ENCODE measurements around the gene VRK2.

Gene VRK2

DNA sequence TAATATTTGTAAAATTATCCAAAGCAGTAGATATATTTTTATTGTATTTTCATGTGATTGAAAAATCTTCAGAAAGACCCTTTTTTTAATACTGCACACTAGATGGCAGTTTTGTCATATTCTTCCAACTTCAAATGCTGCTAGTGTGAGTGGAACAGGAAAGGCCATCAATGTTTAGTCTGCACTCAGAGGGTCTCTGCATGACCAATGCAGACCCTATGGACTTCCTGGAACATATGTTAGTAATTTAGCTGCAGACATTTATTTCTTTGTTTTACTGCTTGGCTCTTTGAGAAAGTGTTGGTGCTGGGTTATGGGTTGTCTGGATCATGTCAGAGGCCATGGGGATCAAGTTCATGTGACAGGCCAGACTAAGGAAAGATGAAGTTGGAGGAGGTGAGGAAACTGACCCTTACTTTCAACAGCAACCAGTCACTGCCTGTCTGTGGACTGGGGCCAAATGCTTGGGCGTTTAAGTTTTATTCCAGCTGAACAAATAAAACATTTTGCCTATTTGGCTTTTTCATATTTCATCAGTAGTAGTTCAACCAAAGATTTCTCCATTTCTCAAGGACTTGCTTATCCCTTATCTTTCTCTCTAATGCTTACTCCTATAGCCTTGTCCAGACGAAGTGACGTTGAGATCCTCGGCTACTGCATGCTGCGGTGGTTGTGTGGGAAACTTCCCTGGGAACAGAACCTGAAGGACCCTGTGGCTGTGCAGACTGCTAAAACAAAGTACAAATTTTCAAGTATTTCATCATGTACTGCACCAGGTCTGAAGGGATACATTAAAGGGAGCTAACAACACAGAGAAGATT, 84.8 kb downstream of the VRK2 start:
- no peaks in the 10 kb centered on the region; the same call in 1 of the 2 replicates for H3K79me2 ChIP-seq (ENCODE audit: insufficient read depth, low read length)
- H3K27me3 ChIP-seq (ENCODE audit: insufficient read depth, low read length) = no peaks in the 10 kb centered on the region
- H3K27ac ChIP-seq (ENCODE audit: low read depth, low read length, poor library complexity, severe bottlenecking) = no peak overlapping the region
- no peak overlapping the region for H3K4me3 ChIP-seq (ENCODE audit: low read depth, low read length, poor library complexity, severe bottlenecking)
- no peaks in the 10 kb centered on the region for H3K9me3 ChIP-seq (ENCODE audit: low read length)
- H3K9ac ChIP-seq (ENCODE audit: low read length) = no peak overlapping the region
- H3K36me3 ChIP-seq (ENCODE audit: insufficient read depth, low read length) = peaks cover 11% of the 10 kb centered on the region; the same call in 1 of the 2 replicates
- H3F3A ChIP-seq (ENCODE audit: insufficient read depth, low read length) = no peaks in the 10 kb centered on the region
- H2AFZ ChIP-seq (ENCODE audit: low read length) = no peak overlapping the region
- no peaks in the 10 kb centered on the region for H3K4me1 ChIP-seq (ENCODE audit: insufficient read depth, low read length, severe bottlenecking)
- TF ChIP-seq EZH2 (IDR thresholded peaks at IDR 0.05; ENCODE audit: borderline replicate concordance, low read length) = no peak
- TF ChIP-seq, protein P1, sequence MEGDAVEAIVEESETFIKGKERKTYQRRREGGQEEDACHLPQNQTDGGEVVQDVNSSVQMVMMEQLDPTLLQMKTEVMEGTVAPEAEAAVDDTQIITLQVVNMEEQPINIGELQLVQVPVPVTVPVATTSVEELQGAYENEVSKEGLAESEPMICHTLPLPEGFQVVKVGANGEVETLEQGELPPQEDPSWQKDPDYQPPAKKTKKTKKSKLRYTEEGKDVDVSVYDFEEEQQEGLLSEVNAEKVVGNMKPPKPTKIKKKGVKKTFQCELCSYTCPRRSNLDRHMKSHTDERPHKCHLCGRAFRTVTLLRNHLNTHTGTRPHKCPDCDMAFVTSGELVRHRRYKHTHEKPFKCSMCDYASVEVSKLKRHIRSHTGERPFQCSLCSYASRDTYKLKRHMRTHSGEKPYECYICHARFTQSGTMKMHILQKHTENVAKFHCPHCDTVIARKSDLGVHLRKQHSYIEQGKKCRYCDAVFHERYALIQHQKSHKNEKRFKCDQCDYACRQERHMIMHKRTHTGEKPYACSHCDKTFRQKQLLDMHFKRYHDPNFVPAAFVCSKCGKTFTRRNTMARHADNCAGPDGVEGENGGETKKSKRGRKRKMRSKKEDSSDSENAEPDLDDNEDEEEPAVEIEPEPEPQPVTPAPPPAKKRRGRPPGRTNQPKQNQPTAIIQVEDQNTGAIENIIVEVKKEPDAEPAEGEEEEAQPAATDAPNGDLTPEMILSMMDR (IDR thresholded peaks at IDR 0.05; ENCODE audit: low read length) = peak; percentile 40
- H3K4me2 ChIP-seq (ENCODE audit: low read length) = no peak overlapping the region
- no peaks in the 10 kb centered on the region for H3K9me2 ChIP-seq (ENCODE audit: low read depth, low read length)
- H4K20me1 ChIP-seq (ENCODE audit: insufficient read depth, low read length) = no peaks in the 10 kb centered on the region

DNA sequence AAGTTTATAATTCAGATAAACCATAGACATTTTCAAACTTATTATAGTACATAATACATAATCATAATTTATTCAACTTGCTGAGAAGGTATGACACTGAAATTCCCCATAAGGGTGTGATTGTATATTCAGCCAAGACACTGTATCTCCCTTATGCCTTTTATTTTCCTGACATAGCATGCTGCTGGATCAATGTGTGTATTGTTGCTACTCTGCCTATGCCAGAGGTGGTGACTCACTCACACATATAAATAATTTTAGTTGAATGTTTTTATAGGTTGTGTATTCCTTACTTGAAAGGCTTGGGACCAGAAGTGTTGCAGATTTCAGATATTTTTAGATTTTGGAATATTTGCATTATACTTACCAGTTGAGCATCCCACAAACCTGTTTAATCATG, 86.8 kb downstream of the VRK2 start:
- no peak overlapping the region for H3K9ac ChIP-seq (ENCODE audit: low read length)
- H4K20me1 ChIP-seq (ENCODE audit: insufficient read depth, low read length) = no peaks in the 10 kb centered on the region
- no peak overlapping the region for H3K27ac ChIP-seq (ENCODE audit: low read depth, low read length, poor library complexity, severe bottlenecking)
- peaks cover 11% of the 10 kb centered on the region; the same call in 1 of the 2 replicates for H3K36me3 ChIP-seq (ENCODE audit: insufficient read depth, low read length)
- H3K4me2 ChIP-seq (ENCODE audit: low read length) = no peak overlapping the region
- no peaks in the 10 kb centered on the region for H3K4me1 ChIP-seq (ENCODE audit: insufficient read depth, low read length, severe bottlenecking)
- TF ChIP-seq, protein P1 (IDR thresholded peaks at IDR 0.05; ENCODE audit: low read length) = no peak
- no peak for TF ChIP-seq EZH2 (IDR thresholded peaks at IDR 0.05; ENCODE audit: borderline replicate concordance, low read length)
- H3K4me3 ChIP-seq (ENCODE audit: low read depth, low read length, poor library complexity, severe bottlenecking) = no peak overlapping the region
- no peaks in the 10 kb centered on the region for H3K9me3 ChIP-seq (ENCODE audit: low read length)
- H3K9me2 ChIP-seq (ENCODE audit: low read depth, low read length) = no peaks in the 10 kb centered on the region
- no peaks in the 10 kb centered on the region; the same call in 1 of the 2 replicates for H3K79me2 ChIP-seq (ENCODE audit: insufficient read depth, low read length)
- H3K27me3 ChIP-seq (ENCODE audit: insufficient read depth, low read length) = no peaks in the 10 kb centered on the region
- no peaks in the 10 kb centered on the region for H3F3A ChIP-seq (ENCODE audit: insufficient read depth, low read length)
- H2AFZ ChIP-seq (ENCODE audit: low read length) = no peak overlapping the region

DNA sequence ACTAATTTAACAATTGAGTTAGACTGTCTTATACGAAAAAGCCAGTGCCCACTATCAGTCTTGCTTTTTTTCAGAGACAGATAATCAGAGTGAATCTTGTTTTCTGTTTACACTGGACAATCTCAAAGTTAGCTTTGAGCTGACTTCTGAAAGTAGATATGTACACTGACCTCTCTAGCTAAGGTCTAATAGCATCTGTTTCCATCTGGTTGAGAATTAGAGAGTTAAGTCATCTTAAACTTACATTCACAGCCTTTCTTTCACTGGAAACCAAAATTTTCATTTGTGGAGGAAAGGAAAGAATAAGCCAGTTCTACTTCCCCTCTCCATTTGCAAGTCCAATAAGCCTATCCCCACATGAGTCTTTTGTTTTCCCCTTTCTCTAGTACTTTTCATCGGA, 89.3 kb downstream of the VRK2 start:
- Histone ChIP-seq H3F3A (ENCODE audit: insufficient read depth, low read length) (no peaks in the 10 kb centered on the region), H3K9ac (ENCODE audit: low read length) (no peak overlapping the region), H4K20me1 (ENCODE audit: insufficient read depth, low read length) (no peaks in the 10 kb centered on the region), H3K27ac (ENCODE audit: low read depth, low read length, poor library complexity, severe bottlenecking) (no peak overlapping the region), H3K4me1 (ENCODE audit: insufficient read depth, low read length, severe bottlenecking) (no peaks in the 10 kb centered on the region), H2AFZ (ENCODE audit: low read length) (no peak overlapping the region), H3K4me3 (ENCODE audit: low read depth, low read length, poor library complexity, severe bottlenecking) (no peak overlapping the region), H3K9me3 (ENCODE audit: low read length) (no peaks in the 10 kb centered on the region), H3K4me2 (ENCODE audit: low read length) (no peak overlapping the region), H3K79me2 (ENCODE audit: insufficient read depth, low read length) (no peaks in the 10 kb centered on the region), H3K27me3 (ENCODE audit: insufficient read depth, low read length) (no peaks in the 10 kb centered on the region), H3K9me2 (ENCODE audit: low read depth, low read length) (no peaks in the 10 kb centered on the region), H3K36me3 (ENCODE audit: insufficient read depth, low read length) (peaks cover 11% of the 10 kb centered on the region; the same call in 1 of the 2 replicates)
- TF ChIP-seq EZH2 (IDR thresholded peaks at IDR 0.05; ENCODE audit: borderline replicate concordance, low read length) = no peak
- TF ChIP-seq, protein P1 (IDR thresholded peaks at IDR 0.05; ENCODE audit: low read length) = no peak

Measured in OCI-LY1 (cell line).